GM23248 (cell line): Measurements from ENCODE around the gene SLC3A2.

Experiments used
- EZH2 ChIP-seq: fragments of 200-600 bp; sonication (generic); IDR thresholded peaks from 2 replicates; pipeline ENCODE4 v1.6.1; 2018; ENCODE audit warnings: antibody characterized with exemption, mild to moderate bottlenecking; ENCODE audit not compliant: insufficient read depth, poor library complexity, severe bottlenecking
- EZH2phosphoT487 ChIP-seq: fragments of 200-600 bp; sonication (generic); IDR thresholded peaks from 2 replicates; pipeline ENCODE4 v1.6.1; 2018; ENCODE audit warnings: antibody characterized with exemption, moderate library complexity, mild to moderate bottlenecking, low read depth; ENCODE audit not compliant: insufficient read depth

DNA sequence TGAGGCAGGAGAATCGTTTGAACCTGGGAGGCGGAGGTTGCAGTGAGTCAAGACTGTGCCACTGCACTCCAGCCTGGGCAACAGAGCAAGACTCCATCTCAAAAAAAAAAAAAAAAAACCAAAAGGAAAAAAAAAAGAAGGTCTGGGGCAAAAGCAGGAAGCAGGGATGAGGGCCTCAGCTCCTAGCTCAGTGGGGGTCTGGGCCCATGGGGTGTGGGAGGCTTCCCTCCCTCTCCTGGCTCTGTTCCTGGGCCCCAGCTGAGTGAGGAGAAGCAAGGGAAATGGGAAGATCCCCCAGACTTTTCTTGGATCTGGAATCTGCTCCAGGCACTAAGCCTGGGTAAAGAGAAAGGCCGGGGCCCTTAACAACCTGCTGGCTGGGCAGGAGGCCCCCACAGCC, 31.6 kb downstream of the SLC3A2 start:
- TF ChIP-seq EZH2 (no peak), EZH2phosphoT487 (no peak)
